Measurements from ENCODE around the gene TBC1D28. TPM values are rescaled to one million over a fixed set of nuclear protein-coding genes. Genes with fewer than 3 reads are reported as not detected.
A peak's percentile ranks its signal among the peaks of the same experiment; 100 is the strongest.
"Not testable (repeated sequence)": the region's sequence is repeated elsewhere in the genome, so short reads cannot be mapped to it uniquely, and the experiment has no call there.

TBC1D28 gene
- total and polyA plus RNA-seq, 2 of the 13 experiments (the other 11 are each of a cell fraction or from before 2014, with no cell fraction given): 0.03 TPM; not detected in 1

DNA sequence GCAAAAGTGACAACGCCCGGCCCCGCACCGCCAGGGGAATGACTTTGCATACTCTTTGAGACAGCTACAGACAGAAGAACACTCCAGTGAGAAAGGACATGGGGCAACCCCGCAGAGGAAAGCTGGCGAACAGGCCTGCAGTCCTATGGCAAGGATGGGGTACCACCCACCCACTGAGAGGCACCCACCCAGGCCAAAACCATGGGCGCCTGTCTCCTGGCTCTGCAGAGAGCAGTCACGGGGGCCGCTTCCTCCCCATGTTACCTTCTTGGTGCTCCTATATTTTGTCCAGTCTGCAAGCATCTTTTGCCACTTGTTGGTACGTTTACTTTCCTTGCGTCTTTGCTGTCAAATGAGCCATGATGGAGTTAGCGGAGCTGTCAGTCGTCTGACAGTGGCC is 5.8 kb downstream of the TBC1D28 start:
- H3K36me3 ChIP-seq (replicated peaks in 1 of 2; ENCODE audit: control insufficient read depth in 1 of 2, insufficient read depth in 2 of 2, low read length in 2 of 2); H3K4me1 ChIP-seq (ENCODE audit: insufficient read depth, low read length); CTCF ChIA-PET (ENCODE audit: low intra/inter-chr PET ratio, low total read pairs); POLR2A ChIA-PET; H3K4me3 ChIP-seq (replicated peaks in 1 of 3; ENCODE audit: insufficient read depth in 1 of 3, low read depth in 2 of 3, low read length in 3 of 3); intact Hi-C loops (cut with micrococcal nuclease; ENCODE audit: unreplicated experiment); in situ Hi-C loops (cut with HindIII; ENCODE audit: extremely low pct_ligation_motif_present, low pct_unique_long_range_greater_than_20kb); H3K27me3 ChIP-seq (ENCODE audit: control insufficient read depth in 1 of 2, insufficient read depth in 2 of 2, low read length in 2 of 2); DNase-seq (ENCODE audit: low spot score); H3K9ac ChIP-seq (ENCODE audit: insufficient read depth, low read depth, low read length); H4K20me1 ChIP-seq (ENCODE audit: insufficient read depth, low read length); H2AFZ ChIP-seq (ENCODE audit: low read length); H3K4me2 ChIP-seq (ENCODE audit: low read depth, low read length); FAIRE-seq; H3K9me3 ChIP-seq (ENCODE audit: low read length); BruUV-seq (replicated peaks); ATAC-seq; H3K27ac ChIP-seq (ENCODE audit: extremely low read length, insufficient read depth, low read length); H3K79me2 ChIP-seq (ENCODE audit: insufficient read depth, low read length): not testable (repeated sequence)
- WGBS (ENCODE audit: low lambda C conversion rate): 71% methylated on average over 4 of the region's 13 CpGs

DNA sequence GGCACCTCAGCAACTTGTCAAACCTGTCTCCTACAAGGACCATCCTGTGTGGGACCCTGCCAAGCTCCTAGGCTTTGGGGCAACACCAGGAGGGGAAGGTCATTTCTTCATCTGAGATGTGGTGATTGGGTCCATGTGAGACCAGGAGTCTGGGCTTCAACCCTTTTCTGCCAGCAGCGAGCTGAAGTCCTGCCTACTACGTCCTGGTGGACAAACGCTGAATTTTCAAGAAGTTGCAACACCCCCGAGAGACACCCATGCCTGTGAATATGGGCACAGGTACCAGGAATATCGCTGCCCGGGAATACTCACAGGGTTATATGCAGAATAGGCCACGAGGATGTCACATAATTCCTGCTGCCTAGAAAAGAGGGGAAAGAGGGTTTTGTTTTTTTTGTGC is 8.0 kb downstream of the TBC1D28 start:
- H3K4me3 ChIP-seq (replicated peaks in 1 of 3; ENCODE audit: insufficient read depth in 1 of 3, low read depth in 2 of 3, low read length in 3 of 3); H3K36me3 ChIP-seq (replicated peaks in 1 of 2; ENCODE audit: control insufficient read depth in 1 of 2, insufficient read depth in 2 of 2, low read length in 2 of 2); BruUV-seq (replicated peaks); H3K79me2 ChIP-seq (ENCODE audit: insufficient read depth, low read length); H3K4me2 ChIP-seq (ENCODE audit: low read depth, low read length); DNase-seq (ENCODE audit: low spot score); H2AFZ ChIP-seq (ENCODE audit: low read length); H3K27me3 ChIP-seq (ENCODE audit: control insufficient read depth in 1 of 2, insufficient read depth in 2 of 2, low read length in 2 of 2); H3K9me3 ChIP-seq (ENCODE audit: low read length); intact Hi-C loops (cut with micrococcal nuclease; ENCODE audit: unreplicated experiment); H3K4me1 ChIP-seq (ENCODE audit: insufficient read depth, low read length); POLR2A ChIA-PET; H4K20me1 ChIP-seq (ENCODE audit: insufficient read depth, low read length); H3K9ac ChIP-seq (ENCODE audit: insufficient read depth, low read depth, low read length); CTCF ChIA-PET (ENCODE audit: low intra/inter-chr PET ratio, low total read pairs); in situ Hi-C loops (cut with HindIII; ENCODE audit: extremely low pct_ligation_motif_present, low pct_unique_long_range_greater_than_20kb); H3K27ac ChIP-seq (ENCODE audit: extremely low read length, insufficient read depth, low read length); FAIRE-seq: not testable (repeated sequence)
- peak; percentile 39 for ATAC-seq
- WGBS (ENCODE audit: low lambda C conversion rate): 2% methylated on average over 6 of the region's 7 CpGs

DNA sequence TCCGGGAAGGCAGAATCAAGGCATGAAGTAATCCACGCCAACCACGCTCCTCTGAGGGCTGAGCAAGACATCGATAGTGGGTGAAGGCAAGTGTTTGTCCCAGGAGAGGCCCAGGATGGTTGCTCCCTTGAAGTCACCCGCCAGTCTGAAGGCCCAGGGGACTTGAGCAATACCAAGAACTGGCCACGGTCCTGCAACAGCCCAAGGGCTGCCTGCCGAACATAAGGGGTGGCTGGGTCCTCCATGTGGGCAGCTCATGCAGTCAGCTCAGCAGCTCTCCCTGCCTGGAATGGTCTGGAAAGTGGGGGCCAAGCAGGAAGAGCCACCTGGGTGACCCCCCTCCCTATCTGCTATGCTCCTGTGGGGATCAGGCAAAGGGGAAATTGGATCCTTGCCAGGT is 8.4 kb downstream of the TBC1D28 start:
- DNase-seq (ENCODE audit: low spot score); POLR2A ChIA-PET; H3K4me2 ChIP-seq (ENCODE audit: low read depth, low read length); H3K9ac ChIP-seq (ENCODE audit: insufficient read depth, low read depth, low read length); H4K20me1 ChIP-seq (ENCODE audit: insufficient read depth, low read length); H2AFZ ChIP-seq (ENCODE audit: low read length); in situ Hi-C loops (cut with HindIII; ENCODE audit: extremely low pct_ligation_motif_present, low pct_unique_long_range_greater_than_20kb); H3K27me3 ChIP-seq (ENCODE audit: control insufficient read depth in 1 of 2, insufficient read depth in 2 of 2, low read length in 2 of 2); H3K36me3 ChIP-seq (replicated peaks in 1 of 2; ENCODE audit: control insufficient read depth in 1 of 2, insufficient read depth in 2 of 2, low read length in 2 of 2); FAIRE-seq; H3K4me1 ChIP-seq (ENCODE audit: insufficient read depth, low read length); H3K27ac ChIP-seq (ENCODE audit: extremely low read length, insufficient read depth, low read length); BruUV-seq (replicated peaks); intact Hi-C loops (cut with micrococcal nuclease; ENCODE audit: unreplicated experiment); H3K9me3 ChIP-seq (ENCODE audit: low read length); H3K79me2 ChIP-seq (ENCODE audit: insufficient read depth, low read length); CTCF ChIA-PET (ENCODE audit: low intra/inter-chr PET ratio, low total read pairs); H3K4me3 ChIP-seq (replicated peaks in 1 of 3; ENCODE audit: insufficient read depth in 1 of 3, low read depth in 2 of 3, low read length in 3 of 3): not testable (repeated sequence)
- peak; percentile 54 for ATAC-seq
- 8% methylated on average over 2 of the region's 7 CpGs for WGBS (ENCODE audit: low lambda C conversion rate)

DNA sequence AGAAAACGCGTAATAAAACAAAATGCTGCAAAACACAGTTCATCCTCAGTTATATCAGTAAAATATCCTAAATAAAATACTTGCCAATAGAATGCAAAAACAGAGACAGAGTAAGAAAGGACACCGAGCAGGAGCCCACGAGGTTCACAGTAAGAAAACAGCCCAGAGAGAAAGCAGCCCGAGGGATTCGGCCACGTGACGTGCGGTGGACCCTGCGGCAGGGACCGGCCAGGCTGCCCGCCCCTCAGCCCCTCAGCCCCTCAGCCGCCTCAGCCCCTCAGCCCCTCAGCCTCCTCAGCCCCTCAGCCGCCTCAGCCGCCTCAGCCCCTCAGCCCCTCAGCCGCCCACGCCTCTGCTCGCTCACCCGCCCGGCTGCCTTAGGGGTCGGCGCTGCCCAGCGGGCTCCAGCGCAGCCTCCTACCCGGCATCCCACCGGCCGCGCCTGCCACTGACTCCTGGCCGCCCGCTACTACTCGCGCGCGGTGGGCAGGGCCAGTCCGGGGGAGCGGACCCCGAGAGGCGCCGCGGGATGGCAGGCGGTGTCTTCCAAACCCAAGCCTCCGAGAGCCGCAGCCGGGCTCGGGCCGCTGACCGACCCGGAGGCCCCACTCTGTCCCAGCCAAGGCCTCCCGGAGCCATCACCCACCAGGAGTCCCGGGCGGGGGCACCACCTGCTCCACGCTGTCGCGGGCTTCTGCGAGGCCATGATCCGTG is 9.5 kb downstream of the TBC1D28 start:
- intact Hi-C loops (cut with micrococcal nuclease; ENCODE audit: unreplicated experiment); POLR2A ChIA-PET; DNase-seq (ENCODE audit: low spot score); H3K9me3 ChIP-seq (ENCODE audit: low read length); FAIRE-seq; H3K27ac ChIP-seq (ENCODE audit: extremely low read length, insufficient read depth, low read length); H3K4me1 ChIP-seq (ENCODE audit: insufficient read depth, low read length); H2AFZ ChIP-seq (ENCODE audit: low read length); H3K27me3 ChIP-seq (ENCODE audit: control insufficient read depth in 1 of 2, insufficient read depth in 2 of 2, low read length in 2 of 2); H3K36me3 ChIP-seq (replicated peaks in 1 of 2; ENCODE audit: control insufficient read depth in 1 of 2, insufficient read depth in 2 of 2, low read length in 2 of 2); H4K20me1 ChIP-seq (ENCODE audit: insufficient read depth, low read length); H3K4me3 ChIP-seq (replicated peaks in 1 of 3; ENCODE audit: insufficient read depth in 1 of 3, low read depth in 2 of 3, low read length in 3 of 3); H3K9ac ChIP-seq (ENCODE audit: insufficient read depth, low read depth, low read length); CTCF ChIA-PET (ENCODE audit: low intra/inter-chr PET ratio, low total read pairs); H3K4me2 ChIP-seq (ENCODE audit: low read depth, low read length); H3K79me2 ChIP-seq (ENCODE audit: insufficient read depth, low read length); in situ Hi-C loops (cut with HindIII; ENCODE audit: extremely low pct_ligation_motif_present, low pct_unique_long_range_greater_than_20kb); BruUV-seq (replicated peaks); ATAC-seq: not testable (repeated sequence)
- WGBS (ENCODE audit: low lambda C conversion rate): 48% methylated on average over 27 of the region's 56 CpGs

Data from HepG2 (cell line).